SK-N-SH (cell line): ENCODE measurements around the gene SMAD7. TPM values are rescaled to one million over a fixed set of nuclear protein-coding genes. Genes with fewer than 3 reads are reported as not detected.

Source experiments
- CTCF ChIA-PET: fragments of 300-600, 350-600 bp; formaldehyde crosslinking; extraction: SDS; loops from one replicate; lab custom pipeline; 2021; lab: Yijun Ruan, JAX
- POLR2A ChIA-PET: fragments of 350-600 bp; sonication (Branson Sonifier 250); formaldehyde crosslinking; extraction: SDS; loops from one replicate; lab custom pipeline; 2020; ENCODE audit warnings: antibody characterized with exemption, inconsistent platforms; lab: Yijun Ruan, JAX
- DNase-seq: peaks from one replicate; pipeline ENCODE4 v3.0.0; 2012
- H2AFZ ChIP-seq: fragments of 200-600 bp; sonication (generic); 2 replicates; pipeline ENCODE4 v1.8.1; 2016; ENCODE audit warnings: antibody characterized with exemption, mild to moderate bottlenecking, low read depth
- H3F3A ChIP-seq: fragments of 200-600 bp; sonication (generic); replicated peaks from 2 replicates; pipeline ENCODE3; 2016; ENCODE audit warnings: antibody characterized with exemption, mild to moderate bottlenecking; ENCODE audit not compliant: insufficient read depth
- H3K27ac ChIP-seq, 2 experiments: fragments of 200-500 bp in 1 of 2; fragments of 200-600 bp in 1 of 2; sonication (Bioruptor generic) in 1 of 2; sonication (generic), shearing (Covaris generic) in 1 of 2; 2 replicates each; pipeline versions ENCODE4 v1.5.1 to v1.6.1; 2014 to 2016; ENCODE audit warnings: low read depth in 2 of 2, inconsistent platforms in 1 of 2, low read length in 1 of 2, mild to moderate bottlenecking in 1 of 2, mixed read lengths in 1 of 2
- H3K27me3 ChIP-seq: fragments of 200-600 bp; sonication (generic), shearing (Covaris generic); 2 replicates; pipeline ENCODE4 v1.6.1; 2016; ENCODE audit warnings: mixed run types; ENCODE audit not compliant: insufficient read depth
- H3K36me3 ChIP-seq, 2 experiments: fragments of 200-500 bp in 1 of 2; fragments of 200-600 bp in 1 of 2; sonication (Bioruptor generic) in 1 of 2; sonication (generic) in 1 of 2; replicated peaks in 1 of 2; 2 replicates each; pipeline versions ENCODE3 to v1.5.1; 2014 to 2016; ENCODE audit warnings: low read length in 1 of 2, mild to moderate bottlenecking in 1 of 2; ENCODE audit not compliant: insufficient read depth in 2 of 2, control insufficient read depth in 1 of 2
- H3K4me1 ChIP-seq, 2 experiments: fragments of 200-500 bp in 1 of 2; fragments of 200-600 bp in 1 of 2; sonication (Bioruptor generic) in 1 of 2; sonication (generic), shearing (Covaris generic) in 1 of 2; 2 replicates each; pipeline versions ENCODE4 v1.5.1 to v1.6.1; 2014 to 2016; ENCODE audit warnings: low read depth in 1 of 2, low read length in 1 of 2, mixed run types in 1 of 2; ENCODE audit not compliant: insufficient read depth in 2 of 2, control insufficient read depth in 1 of 2
- H3K4me2 ChIP-seq: fragments of 200-600 bp; sonication (generic), shearing (Covaris generic); 2 replicates; pipeline ENCODE4 v1.6.1; 2017; ENCODE audit warnings: mixed run types
- H3K4me3 ChIP-seq, 2 experiments: fragments of 200-500 bp in 1 of 2; fragments of 200-600 bp in 1 of 2; sonication (Bioruptor generic) in 1 of 2; sonication (generic), shearing (Covaris generic) in 1 of 2; 2 replicates each; pipeline versions ENCODE4 v1.5.1 to v1.8.1; 2014 to 2016; ENCODE audit warnings: low read depth in 2 of 2, inconsistent platforms in 1 of 2, low read length in 1 of 2, mild to moderate bottlenecking in 1 of 2, mixed read lengths in 1 of 2, moderate library complexity in 1 of 2
- H3K79me2 ChIP-seq: fragments of 200-600 bp; sonication (generic); 2 replicates; pipeline ENCODE4 v1.8.1; 2017; ENCODE audit warnings: mild to moderate bottlenecking; ENCODE audit not compliant: insufficient read depth
- H3K9ac ChIP-seq: fragments of 200-600 bp; sonication (generic); 2 replicates; pipeline ENCODE4 v1.6.1; 2017; ENCODE audit warnings: mixed run types
- H3K9me2 ChIP-seq: fragments of 200-600 bp; sonication (generic); 2 replicates; pipeline ENCODE4 v1.6.1; 2017; ENCODE audit warnings: mixed run types
- H3K9me3 ChIP-seq: fragments of 200-600 bp; sonication (generic); 2 replicates; pipeline ENCODE4 v1.6.1; 2017; ENCODE audit warnings: mixed run types, mild to moderate bottlenecking, moderate library complexity
- H4K20me1 ChIP-seq: fragments of 200-600 bp; sonication (generic); 2 replicates; pipeline ENCODE4 v1.6.1; 2017; ENCODE audit warnings: mild to moderate bottlenecking, mixed run types; ENCODE audit not compliant: insufficient read depth
- CHD2 ChIP-seq: fragments of 150-350 bp; IDR thresholded peaks from 2 replicates; pipeline ENCODE4 v1.6.1; 2018; ENCODE audit warnings: low read length; ENCODE audit not compliant: partially characterized antibody
- ELF1 ChIP-seq: IDR thresholded peaks from 2 replicates; pipeline ENCODE4 v1.4.0; 2012
- EZH2phosphoT487 ChIP-seq: fragments of 200-600 bp; sonication (generic); IDR thresholded peaks from 2 replicates; pipeline ENCODE4 v1.6.1; 2017; ENCODE audit warnings: low read depth, mixed run types, mild to moderate bottlenecking, antibody characterized with exemption, moderate library complexity, borderline replicate concordance
- FOSL2 ChIP-seq: IDR thresholded peaks from 2 replicates; pipeline ENCODE4 v1.4.0; 2012; ENCODE audit warnings: low read depth, mild to moderate bottlenecking, moderate library complexity, borderline replicate concordance
- JUND ChIP-seq: IDR thresholded peaks from 2 replicates; pipeline ENCODE4 v1.4.0; 2012
- NRF1 ChIP-seq: IDR thresholded peaks from 2 replicates; pipeline ENCODE4 v1.6.1; 2012; ENCODE audit warnings: low read depth, mild to moderate bottlenecking, low read length
- REST ChIP-seq: IDR thresholded peaks from 2 replicates; pipeline ENCODE4 v1.6.1; 2012; ENCODE audit warnings: mild to moderate bottlenecking, low read depth, low read length, moderate library complexity
- SIN3A ChIP-seq: IDR thresholded peaks from 2 replicates; pipeline ENCODE4 v1.6.1; 2012; ENCODE audit warnings: low read depth, mild to moderate bottlenecking, low read length, moderate library complexity, borderline replicate concordance
- SMC3 ChIP-seq: IDR thresholded peaks from 2 replicates; pipeline ENCODE4 v1.6.1; 2012; ENCODE audit warnings: low read depth, low read length, improper control_type of control experiment
- TEAD4 ChIP-seq: IDR thresholded peaks from 2 replicates; pipeline ENCODE4 v1.4.0; 2012; ENCODE audit warnings: mild to moderate bottlenecking, borderline replicate concordance; ENCODE audit not compliant: insufficient read depth
- WGBS: methylation state at CpG from one replicate; pipeline ENCODE4 v1.1.6; 2017; ENCODE audit warnings: low lambda C conversion rate; 5-methylcytosine and 5-hydroxymethylcytosine counted together
- polyA plus RNA-seq, 3 experiments: library from polyadenylated mRNA; depleted of rRNA; stranded (reverse); fragments of >200 nt; gene quantifications; 2 replicates each; pipeline ENCODE4 v1.2.3, GENCODE V29; 2012
- TF ChIP-seq, protein P1 (sequence below): fragments of 150-350 bp; IDR thresholded peaks from 2 replicates; pipeline ENCODE4 v1.6.1; 2016; ENCODE audit warnings: mild to moderate bottlenecking, low read depth, low read length
- TF ChIP-seq, protein P2 (sequence below): IDR thresholded peaks from 2 replicates; pipeline ENCODE4 v1.4.0; 2012; ENCODE audit warnings: low read depth, borderline replicate concordance

The SMAD7 gene
- polyA plus RNA-seq, 1 of the 3 experiments (the other 2 are of a cell fraction), result 20.0 TPM

- H3K27me3 ChIP-seq, result no peaks in the 10 kb centered on the region
- H3K9ac ChIP-seq, result no peak overlapping the region
- ChIA-PET CTCF (interaction anchor here (0.8 to 1.5 kb wide), 5 partner anchors 9 to 300 kb away, joined by 3 to 5 read pairs (median 3); no protein-coding TSS in a partner anchor), POLR2A (no interaction called here)
- 77% methylated on average over 4 of the region's 6 CpGs for WGBS
- H3K4me3 ChIP-seq, result no peak overlapping the region
- H4K20me1 ChIP-seq, result peaks cover 93% of the 10 kb centered on the region
- H3K9me3 ChIP-seq, result no peaks in the 10 kb centered on the region
- no peak for DNase-seq
- H3K79me2 ChIP-seq, result peaks cover 100% of the 10 kb centered on the region
- H3K36me3 ChIP-seq, result peaks cover 24 to 38% of the 10 kb centered on the region in 2 experiments
- TF ChIP-seq REST, result no peak
- no peak for TF ChIP-seq SIN3A
- TF ChIP-seq FOSL2, result no peak
- TF ChIP-seq CHD2, result no peak
- no peak for TF ChIP-seq EZH2phosphoT487
- TF ChIP-seq JUND, result no peak
- TF ChIP-seq ELF1, result no peak
- TF ChIP-seq, protein P1, sequence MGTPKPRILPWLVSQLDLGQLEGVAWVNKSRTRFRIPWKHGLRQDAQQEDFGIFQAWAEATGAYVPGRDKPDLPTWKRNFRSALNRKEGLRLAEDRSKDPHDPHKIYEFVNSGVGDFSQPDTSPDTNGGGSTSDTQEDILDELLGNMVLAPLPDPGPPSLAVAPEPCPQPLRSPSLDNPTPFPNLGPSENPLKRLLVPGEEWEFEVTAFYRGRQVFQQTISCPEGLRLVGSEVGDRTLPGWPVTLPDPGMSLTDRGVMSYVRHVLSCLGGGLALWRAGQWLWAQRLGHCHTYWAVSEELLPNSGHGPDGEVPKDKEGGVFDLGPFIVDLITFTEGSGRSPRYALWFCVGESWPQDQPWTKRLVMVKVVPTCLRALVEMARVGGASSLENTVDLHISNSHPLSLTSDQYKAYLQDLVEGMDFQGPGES, result no peak
- TF ChIP-seq SMC3, result no peak
- TF ChIP-seq TEAD4, result no peak
- no peak for TF ChIP-seq NRF1
- TF ChIP-seq, protein P2, sequence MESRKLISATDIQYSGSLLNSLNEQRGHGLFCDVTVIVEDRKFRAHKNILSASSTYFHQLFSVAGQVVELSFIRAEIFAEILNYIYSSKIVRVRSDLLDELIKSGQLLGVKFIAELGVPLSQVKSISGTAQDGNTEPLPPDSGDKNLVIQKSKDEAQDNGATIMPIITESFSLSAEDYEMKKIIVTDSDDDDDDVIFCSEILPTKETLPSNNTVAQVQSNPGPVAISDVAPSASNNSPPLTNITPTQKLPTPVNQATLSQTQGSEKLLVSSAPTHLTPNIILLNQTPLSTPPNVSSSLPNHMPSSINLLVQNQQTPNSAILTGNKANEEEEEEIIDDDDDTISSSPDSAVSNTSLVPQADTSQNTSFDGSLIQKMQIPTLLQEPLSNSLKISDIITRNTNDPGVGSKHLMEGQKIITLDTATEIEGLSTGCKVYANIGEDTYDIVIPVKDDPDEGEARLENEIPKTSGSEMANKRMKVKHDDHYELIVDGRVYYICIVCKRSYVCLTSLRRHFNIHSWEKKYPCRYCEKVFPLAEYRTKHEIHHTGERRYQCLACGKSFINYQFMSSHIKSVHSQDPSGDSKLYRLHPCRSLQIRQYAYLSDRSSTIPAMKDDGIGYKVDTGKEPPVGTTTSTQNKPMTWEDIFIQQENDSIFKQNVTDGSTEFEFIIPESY, result no peak
- H3K27ac ChIP-seq, result peak overlapping the region; percentile 46 to 97
- no peak overlapping the region for H2AFZ ChIP-seq
- H3F3A ChIP-seq, result peaks cover 67% of the 10 kb centered on the region
- H3K4me2 ChIP-seq, result peak overlapping the region; percentile 91; the same call in 1 of the 2 replicates
- no peaks in the 10 kb centered on the region for H3K9me2 ChIP-seq
- H3K4me1 ChIP-seq, result peaks cover 72 to 82% of the 10 kb centered on the region in 2 experiments
These were observed 12.7 kb downstream of the SMAD7 start for GRCh38 chr18:48937869-48938750.
